ENCODE results near the gene LRMDA.

DNA sequence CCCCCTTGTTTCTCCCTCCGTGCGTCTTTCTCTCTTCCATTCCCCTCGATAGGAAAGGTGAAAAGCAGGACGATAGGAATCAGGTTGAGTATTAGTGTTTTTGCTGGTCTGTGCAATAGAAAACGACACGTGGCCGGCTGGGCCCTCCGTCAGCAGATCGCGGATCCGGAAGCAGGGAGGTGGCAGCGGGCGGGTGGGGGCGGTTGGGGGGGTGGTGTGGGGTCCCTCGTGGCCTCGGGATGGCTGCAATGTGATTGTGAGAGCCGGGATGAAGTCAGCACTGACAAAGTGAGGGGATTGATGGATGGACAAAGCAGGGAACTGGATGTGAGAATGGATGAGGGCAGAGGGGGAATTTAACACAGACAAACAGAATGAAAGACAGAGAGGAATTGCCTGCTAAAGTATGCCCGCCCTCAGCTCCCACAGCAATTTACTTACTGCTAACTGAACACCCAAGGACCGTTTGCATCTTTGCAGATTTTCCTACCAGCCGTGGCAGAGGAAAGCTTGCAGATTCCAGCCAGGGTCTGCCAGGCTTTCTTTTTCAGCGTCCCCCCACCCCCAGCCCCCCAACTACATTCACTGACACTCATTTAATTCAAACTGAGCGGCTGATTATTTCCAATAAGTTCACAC lies 280.9 kb downstream of the LRMDA start:
- no peak for TF ChIP-seq POLR2A (IDR thresholded peaks at IDR 0.05)
- TF ChIP-seq, protein P1, sequence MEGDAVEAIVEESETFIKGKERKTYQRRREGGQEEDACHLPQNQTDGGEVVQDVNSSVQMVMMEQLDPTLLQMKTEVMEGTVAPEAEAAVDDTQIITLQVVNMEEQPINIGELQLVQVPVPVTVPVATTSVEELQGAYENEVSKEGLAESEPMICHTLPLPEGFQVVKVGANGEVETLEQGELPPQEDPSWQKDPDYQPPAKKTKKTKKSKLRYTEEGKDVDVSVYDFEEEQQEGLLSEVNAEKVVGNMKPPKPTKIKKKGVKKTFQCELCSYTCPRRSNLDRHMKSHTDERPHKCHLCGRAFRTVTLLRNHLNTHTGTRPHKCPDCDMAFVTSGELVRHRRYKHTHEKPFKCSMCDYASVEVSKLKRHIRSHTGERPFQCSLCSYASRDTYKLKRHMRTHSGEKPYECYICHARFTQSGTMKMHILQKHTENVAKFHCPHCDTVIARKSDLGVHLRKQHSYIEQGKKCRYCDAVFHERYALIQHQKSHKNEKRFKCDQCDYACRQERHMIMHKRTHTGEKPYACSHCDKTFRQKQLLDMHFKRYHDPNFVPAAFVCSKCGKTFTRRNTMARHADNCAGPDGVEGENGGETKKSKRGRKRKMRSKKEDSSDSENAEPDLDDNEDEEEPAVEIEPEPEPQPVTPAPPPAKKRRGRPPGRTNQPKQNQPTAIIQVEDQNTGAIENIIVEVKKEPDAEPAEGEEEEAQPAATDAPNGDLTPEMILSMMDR (IDR thresholded peaks at IDR 0.05) = no peak

All from adrenal gland (tissue), 5 donors.